Right hindlimb (tissue), 1 donor: Measurements from ENCODE around the gene TLL1.

ENCODE experiments used
- DNase-seq: peaks from one replicate; pipeline ENCODE4 v3.0.0-alpha.2; 2018

Gene TLL1

GRCh38 chr4:165872461-165873297, at the start of gene TLL1:
Gene TLL1 (plus strand): TSS chr4:165873237. CDS start chr4:165873905, 668 bp downstream.
- peak; percentile 67 for DNase-seq

- no peak for DNase-seq
Observed at GRCh38 chr4:165826166-165826565, 46.9 kb upstream of the TLL1 start.

- no peak for DNase-seq
Observed at GRCh38 chr4:165827018-165827417, 46.0 kb upstream of the TLL1 start.

- DNase-seq = no peak
Observed at GRCh38 chr4:165828928-165829327, 44.1 kb upstream of the TLL1 start.

GRCh38 chr4:165834116-165834515, 38.9 kb upstream of the TLL1 start:
- DNase-seq = no peak

GRCh38 chr4:165838575-165838974, 34.5 kb upstream of the TLL1 start:
- no peak for DNase-seq

- no peak for DNase-seq
Observed at GRCh38 chr4:165839615-165840333, 33.3 kb upstream of the TLL1 start.

- no peak for DNase-seq
Observed at GRCh38 chr4:165842684-165843083, 30.4 kb upstream of the TLL1 start.

GRCh38 chr4:165844161-165844560, 28.9 kb upstream of the TLL1 start:
- no peak for DNase-seq

- no peak for DNase-seq
Observed at GRCh38 chr4:165851256-165851655, 21.8 kb upstream of the TLL1 start.

GRCh38 chr4:165855191-165855590, 17.8 kb upstream of the TLL1 start:
- DNase-seq = no peak

- no peak for DNase-seq
Observed at GRCh38 chr4:165861363-165861762, 11.7 kb upstream of the TLL1 start.

- DNase-seq = no peak
Observed at GRCh38 chr4:165864271-165864670, 8.8 kb upstream of the TLL1 start.

- no peak for DNase-seq
Observed at GRCh38 chr4:165866019-165866650, 6.9 kb upstream of the TLL1 start.

- DNase-seq = no peak
Observed at GRCh38 chr4:165867961-165868360, 5.1 kb upstream of the TLL1 start.

- peak; percentile 61 for DNase-seq
Observed at GRCh38 chr4:165873298-165874071, 448 bp downstream of the TLL1 start.

- DNase-seq = peak; percentile 36
Observed at GRCh38 chr4:165874072-165874790, 1.2 kb downstream of the TLL1 start.

GRCh38 chr4:165874791-165875371, 1.8 kb downstream of the TLL1 start:
- peak; percentile 61 for DNase-seq

GRCh38 chr4:165875446-165875845, 2.4 kb downstream of the TLL1 start:
- no peak for DNase-seq

GRCh38 chr4:165877286-165877685, 4.2 kb downstream of the TLL1 start:
- DNase-seq = no peak

GRCh38 chr4:165879641-165880040, 6.6 kb downstream of the TLL1 start:
- peak; percentile 20 for DNase-seq

GRCh38 chr4:165894159-165894558, 21.1 kb downstream of the TLL1 start:
- no peak for DNase-seq
